ENCODE data around the gene ST6GALNAC5. TPM values are rescaled to one million over a fixed set of nuclear protein-coding genes. Genes with fewer than 3 reads are reported as not detected.
"Not testable (repeated sequence)": the region's sequence is repeated elsewhere in the genome, so short reads cannot be mapped to it uniquely, and the experiment has no call there.

Gene ST6GALNAC5
- total RNA-seq, 4 donors from 2014 or later, result 0.27 to 5.7 (median 1.4) TPM

GRCh38 chr1:76959556-76959955 is 92.3 kb downstream of the ST6GALNAC5 start:
- H3K36me3 ChIP-seq, result no peaks in the 10 kb centered on the region
- H3K4me3 ChIP-seq, result no peak overlapping the region
- no peak for DNase-seq
- H3K9me3 ChIP-seq, result no peaks in the 10 kb centered on the region
- H3K4me1 ChIP-seq, result no peaks in the 10 kb centered on the region
- 53 to 69% methylated on average over 4 of the region's 4 CpGs for WGBS, 2 donors
- H3K27ac ChIP-seq, result no peak overlapping the region
- intact Hi-C loops (cut with DNase I), result no loop called here
- H3K27me3 ChIP-seq, result no peaks in the 10 kb centered on the region
- TF ChIP-seq CTCF (IDR thresholded peaks at IDR 0.05), result no peak
- TF ChIP-seq POLR2A (IDR thresholded peaks at IDR 0.05), result no peak

- intact Hi-C loops (cut with DNase I), result no loop called here
- Histone ChIP-seq H3K4me3 (no peak overlapping the region), H3K36me3 (no peaks in the 10 kb centered on the region), H3K27me3 (no peaks in the 10 kb centered on the region), H3K27ac (no peak overlapping the region), H3K4me1 (no peaks in the 10 kb centered on the region), H3K9me3 (no peaks in the 10 kb centered on the region)
- 58 to 69% methylated on average over 6 of the region's 6 CpGs for WGBS, 2 donors
- TF ChIP-seq POLR2A (IDR thresholded peaks at IDR 0.05) (no peak), CTCF (IDR thresholded peaks at IDR 0.05) (no peak)
- no peak for DNase-seq
Measured at GRCh38 chr1:76961181-76961819, 94.0 kb downstream of the ST6GALNAC5 start.

- intact Hi-C loops (cut with DNase I), result no loop called here
- TF ChIP-seq POLR2A (IDR thresholded peaks at IDR 0.05), result no peak
- no peak for TF ChIP-seq CTCF (IDR thresholded peaks at IDR 0.05)
- Histone ChIP-seq H3K36me3 (no peaks in the 10 kb centered on the region), H3K27ac (no peak overlapping the region), H3K27me3 (no peaks in the 10 kb centered on the region), H3K9me3 (no peaks in the 10 kb centered on the region), H3K4me1 (no peaks in the 10 kb centered on the region), H3K4me3 (no peak overlapping the region)
- DNase-seq, result no peak
Measured at GRCh38 chr1:76961820-76962207, 94.5 kb downstream of the ST6GALNAC5 start.

- H3K27ac ChIP-seq; H3K27me3 ChIP-seq; H3K4me3 ChIP-seq; DNase-seq; H3K9me3 ChIP-seq; intact Hi-C loops (cut with DNase I); H3K36me3 ChIP-seq; H3K4me1 ChIP-seq: not testable (repeated sequence)
- WGBS, 2 donors, result 14 to 35% methylated on average over 3 of the region's 3 CpGs
Measured at GRCh38 chr1:76981267-76981666, 114.0 kb downstream of the ST6GALNAC5 start.

- H3K36me3 ChIP-seq, result no peaks in the 10 kb centered on the region
- no peaks in the 10 kb centered on the region for H3K4me1 ChIP-seq
- intact Hi-C loops (cut with DNase I), result no loop called here
- no peak for TF ChIP-seq POLR2A (IDR thresholded peaks at IDR 0.05)
- no peak for TF ChIP-seq CTCF (IDR thresholded peaks at IDR 0.05)
- DNase-seq, result no peak
- H3K4me3 ChIP-seq, result no peak overlapping the region
- WGBS, 2 donors, result 41 to 55% methylated on average over 2 of the region's 2 CpGs
- H3K27me3 ChIP-seq, result no peaks in the 10 kb centered on the region
- no peaks in the 10 kb centered on the region for H3K9me3 ChIP-seq
- H3K27ac ChIP-seq, result no peak overlapping the region
Measured at GRCh38 chr1:76989976-76990375, 122.7 kb downstream of the ST6GALNAC5 start.

- no peak for TF ChIP-seq CTCF (IDR thresholded peaks at IDR 0.05)
- no peak for TF ChIP-seq POLR2A (IDR thresholded peaks at IDR 0.05)
- WGBS, 2 donors, result 75 to 95% methylated on average over 1 of the region's 1 CpG
- Histone ChIP-seq H3K36me3 (no peaks in the 10 kb centered on the region), H3K9me3 (no peaks in the 10 kb centered on the region), H3K27me3 (no peaks in the 10 kb centered on the region), H3K27ac (no peak overlapping the region), H3K4me1 (no peaks in the 10 kb centered on the region), H3K4me3 (no peak overlapping the region)
- intact Hi-C loops (cut with DNase I), result no loop called here
- DNase-seq, result no peak
Measured at GRCh38 chr1:76993036-76993435, 125.8 kb downstream of the ST6GALNAC5 start.
